Measurements from ENCODE around the gene NTM.

DNA sequence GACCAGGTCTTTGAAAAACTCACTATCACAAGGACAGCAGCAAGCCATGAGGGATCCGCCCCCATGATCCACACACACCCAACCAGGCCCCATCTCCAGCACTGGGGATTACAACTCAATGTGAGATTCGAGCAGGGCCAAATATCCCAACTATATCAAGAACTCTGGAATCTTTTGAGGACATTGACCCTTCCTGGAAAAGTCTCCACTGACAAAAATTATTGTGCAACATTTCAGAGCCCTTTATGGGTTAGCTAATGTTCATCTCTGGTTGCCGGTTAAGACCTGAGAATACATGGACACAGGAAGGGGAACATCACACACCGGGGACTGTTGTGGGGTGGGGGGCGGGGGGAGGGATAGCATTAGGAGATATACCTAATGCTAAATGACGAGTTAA, 479.1 kb downstream of the NTM start:
- TF ChIP-seq CTCF (IDR thresholded peaks at IDR 0.05; ENCODE audit: low read length) (no peak), EZH2 (IDR thresholded peaks at IDR 0.05; ENCODE audit: borderline replicate concordance, low read length) (no peak)

Data from OCI-LY1 (cell line).